KMS-11 (cell line): Measurements from ENCODE around the gene ACMSD.

ENCODE experiments used
- H2AFZ ChIP-seq: fragments of 200-600 bp; sonication (generic); 2 replicates; pipeline ENCODE4 v1.6.1; 2016; ENCODE audit warnings: antibody characterized with exemption, mixed run types, low read depth
- H3K27ac ChIP-seq: fragments of 200-600 bp; sonication (generic); 2 replicates; pipeline ENCODE4 v1.6.1; 2016; ENCODE audit warnings: mild to moderate bottlenecking, mixed run types
- H3K27me3 ChIP-seq: fragments of 200-600 bp; sonication (generic); 2 replicates; pipeline ENCODE4 v1.6.1; 2017; ENCODE audit warnings: mild to moderate bottlenecking, low read depth, mixed run types, moderate library complexity; ENCODE audit not compliant: insufficient read depth
- H3K36me3 ChIP-seq: fragments of 200-600 bp; sonication (generic); 2 replicates; pipeline ENCODE4 v1.6.1; 2017; ENCODE audit warnings: mild to moderate bottlenecking, mixed run types; ENCODE audit not compliant: insufficient read depth
- H3K4me1 ChIP-seq: fragments of 200-600 bp; sonication (generic); 2 replicates; pipeline ENCODE4 v1.6.1; 2016; ENCODE audit warnings: mild to moderate bottlenecking, low read depth, mixed run types; ENCODE audit not compliant: poor library complexity, severe bottlenecking
- H3K4me2 ChIP-seq: fragments of 200-600 bp; sonication (generic); 2 replicates; pipeline ENCODE4 v1.7.0; 2016; ENCODE audit warnings: mild to moderate bottlenecking, mixed run types
- H3K4me3 ChIP-seq: fragments of 200-600 bp; sonication (generic); IDR thresholded peaks from 2 replicates; pipeline ENCODE4 v1.6.1; 2017; ENCODE audit warnings: low read depth, low read length, mixed read lengths; ENCODE audit not compliant: insufficient read depth
- H3K79me2 ChIP-seq: fragments of 200-600 bp; sonication (generic); 2 replicates; pipeline ENCODE4 v1.6.1; 2016; ENCODE audit warnings: low read depth, mixed run types; ENCODE audit not compliant: insufficient read depth
- H3K9ac ChIP-seq: fragments of 200-600 bp; sonication (generic); 2 replicates; pipeline ENCODE4 v1.6.1; 2016; ENCODE audit warnings: mild to moderate bottlenecking, mixed run types
- H4K20me1 ChIP-seq: fragments of 200-600 bp; sonication (generic); 2 replicates; pipeline ENCODE4 v1.6.1; 2016; ENCODE audit warnings: mild to moderate bottlenecking, mixed run types; ENCODE audit not compliant: insufficient read depth
- TF ChIP-seq, protein P1 (sequence below): fragments of 200-600 bp; sonication (generic); conservative IDR thresholded peaks from 2 replicates; pipeline ENCODE4 v1.6.1; 2017; ENCODE audit warnings: low read depth, mild to moderate bottlenecking, antibody characterized with exemption, low read length, moderate library complexity, mixed read lengths

The ACMSD gene

DNA sequence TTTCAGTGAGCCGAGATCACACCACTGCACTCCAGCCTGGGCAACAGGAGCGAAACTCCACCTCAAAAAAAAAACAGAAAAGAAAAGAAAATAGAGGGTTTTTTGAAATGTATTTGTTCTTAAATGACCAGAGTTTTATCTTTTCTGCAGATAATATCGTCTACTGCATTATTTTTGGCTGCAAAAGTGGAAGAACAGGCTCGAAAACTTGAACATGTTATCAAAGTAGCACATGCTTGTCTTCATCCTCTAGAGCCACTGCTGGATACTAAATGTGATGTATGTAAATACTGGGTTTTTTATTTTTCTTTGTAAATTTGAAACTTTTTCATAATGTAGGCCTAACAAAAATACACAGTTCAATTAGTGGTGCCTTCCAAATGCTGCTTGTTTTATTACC is 98.3 kb downstream of the ACMSD start:
- Histone ChIP-seq H3K79me2 (peaks cover 59% of the 10 kb centered on the region), H3K9ac (no peak overlapping the region), H3K4me2 (no peak overlapping the region), H3K27ac (no peak overlapping the region), H4K20me1 (0 out of 2 replicates have a peak, but pooled peaks cover 2% of the 10 kb centered on the region), H3K4me1 (no peaks in the 10 kb centered on the region), H3K4me3 (no peak overlapping the region), H2AFZ (no peak overlapping the region), H3K27me3 (no peaks in the 10 kb centered on the region), H3K36me3 (0 out of 2 replicates have a peak, but pooled peaks cover 3% of the 10 kb centered on the region)
- TF ChIP-seq, protein P1, sequence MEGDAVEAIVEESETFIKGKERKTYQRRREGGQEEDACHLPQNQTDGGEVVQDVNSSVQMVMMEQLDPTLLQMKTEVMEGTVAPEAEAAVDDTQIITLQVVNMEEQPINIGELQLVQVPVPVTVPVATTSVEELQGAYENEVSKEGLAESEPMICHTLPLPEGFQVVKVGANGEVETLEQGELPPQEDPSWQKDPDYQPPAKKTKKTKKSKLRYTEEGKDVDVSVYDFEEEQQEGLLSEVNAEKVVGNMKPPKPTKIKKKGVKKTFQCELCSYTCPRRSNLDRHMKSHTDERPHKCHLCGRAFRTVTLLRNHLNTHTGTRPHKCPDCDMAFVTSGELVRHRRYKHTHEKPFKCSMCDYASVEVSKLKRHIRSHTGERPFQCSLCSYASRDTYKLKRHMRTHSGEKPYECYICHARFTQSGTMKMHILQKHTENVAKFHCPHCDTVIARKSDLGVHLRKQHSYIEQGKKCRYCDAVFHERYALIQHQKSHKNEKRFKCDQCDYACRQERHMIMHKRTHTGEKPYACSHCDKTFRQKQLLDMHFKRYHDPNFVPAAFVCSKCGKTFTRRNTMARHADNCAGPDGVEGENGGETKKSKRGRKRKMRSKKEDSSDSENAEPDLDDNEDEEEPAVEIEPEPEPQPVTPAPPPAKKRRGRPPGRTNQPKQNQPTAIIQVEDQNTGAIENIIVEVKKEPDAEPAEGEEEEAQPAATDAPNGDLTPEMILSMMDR: no peak

DNA sequence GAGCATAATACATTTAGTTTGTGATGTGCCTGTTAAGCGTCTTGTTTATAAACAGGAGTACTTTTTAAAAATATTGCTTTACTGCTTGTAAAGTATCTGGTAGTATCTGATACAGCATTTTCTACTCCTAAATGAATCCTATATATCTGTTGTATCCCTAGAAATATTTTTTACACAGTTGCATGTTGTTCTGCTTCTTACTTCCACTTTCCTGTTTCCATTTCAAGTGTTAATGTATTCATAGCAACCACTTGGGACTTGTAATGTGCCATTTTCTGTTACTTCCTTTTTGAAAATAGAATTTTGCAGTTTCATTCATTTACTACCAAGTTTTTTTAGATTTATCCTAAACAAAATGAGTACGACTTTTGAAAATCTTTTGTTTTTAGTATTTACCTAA is 105.1 kb downstream of the ACMSD start:
- Histone ChIP-seq H3K4me2 (no peak overlapping the region), H3K36me3 (0 out of 2 replicates have a peak, but pooled peaks cover 6% of the 10 kb centered on the region), H3K79me2 (no peaks in the 10 kb centered on the region), H3K27ac (no peak overlapping the region), H3K4me3 (no peak overlapping the region), H3K9ac (no peak overlapping the region), H3K27me3 (no peaks in the 10 kb centered on the region), H3K4me1 (no peaks in the 10 kb centered on the region), H2AFZ (no peak overlapping the region), H4K20me1 (no peaks in the 10 kb centered on the region)
- TF ChIP-seq, protein P1: no peak

DNA sequence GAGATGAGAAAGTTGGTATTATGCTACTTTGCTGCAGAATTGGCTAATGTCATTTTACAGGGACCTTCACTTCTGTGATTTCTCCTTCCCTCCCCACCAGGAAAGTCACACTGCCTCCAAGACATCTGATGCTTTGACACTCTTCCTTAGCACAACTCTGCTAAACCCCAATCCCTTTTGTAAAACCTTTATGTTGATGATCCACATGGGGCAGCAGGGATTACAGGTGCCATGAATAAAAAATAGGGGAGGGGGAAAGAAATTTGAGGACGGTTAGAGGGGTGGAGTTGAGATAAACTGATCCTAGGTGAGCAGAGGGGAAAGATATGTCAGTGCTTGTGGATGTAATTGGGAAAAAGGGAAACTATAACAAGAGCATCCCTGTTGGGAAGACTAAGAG is 106.6 kb downstream of the ACMSD start:
- Histone ChIP-seq H3K27ac (no peak overlapping the region), H3K27me3 (no peaks in the 10 kb centered on the region), H3K9ac (no peak overlapping the region), H3K4me2 (no peak overlapping the region), H2AFZ (no peak overlapping the region), H3K4me1 (no peaks in the 10 kb centered on the region), H4K20me1 (no peaks in the 10 kb centered on the region), H3K4me3 (no peak overlapping the region), H3K79me2 (no peaks in the 10 kb centered on the region), H3K36me3 (0 out of 2 replicates have a peak, but pooled peaks cover 3% of the 10 kb centered on the region)
- TF ChIP-seq, protein P1: no peak

DNA sequence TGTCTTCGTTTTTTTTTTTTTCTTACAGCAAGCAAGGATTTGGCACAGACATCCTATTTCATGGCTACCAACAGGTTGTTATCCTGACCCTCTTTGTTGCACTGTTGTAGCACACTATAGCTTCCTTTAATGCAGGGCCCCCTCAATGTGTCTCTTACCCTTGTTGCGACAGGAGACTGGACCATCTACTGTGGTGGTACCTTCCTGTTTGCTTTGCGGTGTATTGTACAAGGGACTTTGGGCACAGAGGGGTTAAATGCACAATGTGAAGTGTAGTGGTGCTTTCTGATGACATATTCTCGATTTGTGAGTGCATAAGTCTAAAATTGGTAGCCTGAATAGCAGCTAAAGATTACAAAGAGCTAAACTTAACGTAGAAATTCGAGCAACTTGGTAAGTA is 107.7 kb downstream of the ACMSD start:
- no peaks in the 10 kb centered on the region for H3K79me2 ChIP-seq
- TF ChIP-seq, protein P1: no peak
- no peaks in the 10 kb centered on the region for H3K4me1 ChIP-seq
- 0 out of 2 replicates have a peak, but pooled peaks cover 3% of the 10 kb centered on the region for H3K36me3 ChIP-seq
- H3K9ac ChIP-seq: no peak overlapping the region
- no peaks in the 10 kb centered on the region for H4K20me1 ChIP-seq
- H3K4me2 ChIP-seq: no peak overlapping the region
- H3K4me3 ChIP-seq: no peak overlapping the region
- H3K27me3 ChIP-seq: no peaks in the 10 kb centered on the region
- no peak overlapping the region for H3K27ac ChIP-seq
- no peak overlapping the region for H2AFZ ChIP-seq
